ENCODE data around the gene BST2. TPM values are rescaled to one million over a fixed set of nuclear protein-coding genes. Genes with fewer than 3 reads are reported as not detected.

Gene BST2
- total RNA-seq, 1 donor from 2014 or later = not detected

GRCh38 chr19:17406046-17406886 is 836 bp upstream of the BST2 start:
- Mint-ChIP-seq H3K4me1 (peaks cover 26% of the 10 kb centered on the region), H3K9me3 (no peaks in the 10 kb centered on the region), H3K36me3 (ENCODE audit: low read depth) (no peaks in the 10 kb centered on the region), H3K4me3 (no peak overlapping the region), H3K27ac (ENCODE audit: unreplicated experiment) (no peak overlapping the region), H3K27me3 (ENCODE audit: low read depth) (no peaks in the 10 kb centered on the region)
- TF ChIP-seq, protein P1, sequence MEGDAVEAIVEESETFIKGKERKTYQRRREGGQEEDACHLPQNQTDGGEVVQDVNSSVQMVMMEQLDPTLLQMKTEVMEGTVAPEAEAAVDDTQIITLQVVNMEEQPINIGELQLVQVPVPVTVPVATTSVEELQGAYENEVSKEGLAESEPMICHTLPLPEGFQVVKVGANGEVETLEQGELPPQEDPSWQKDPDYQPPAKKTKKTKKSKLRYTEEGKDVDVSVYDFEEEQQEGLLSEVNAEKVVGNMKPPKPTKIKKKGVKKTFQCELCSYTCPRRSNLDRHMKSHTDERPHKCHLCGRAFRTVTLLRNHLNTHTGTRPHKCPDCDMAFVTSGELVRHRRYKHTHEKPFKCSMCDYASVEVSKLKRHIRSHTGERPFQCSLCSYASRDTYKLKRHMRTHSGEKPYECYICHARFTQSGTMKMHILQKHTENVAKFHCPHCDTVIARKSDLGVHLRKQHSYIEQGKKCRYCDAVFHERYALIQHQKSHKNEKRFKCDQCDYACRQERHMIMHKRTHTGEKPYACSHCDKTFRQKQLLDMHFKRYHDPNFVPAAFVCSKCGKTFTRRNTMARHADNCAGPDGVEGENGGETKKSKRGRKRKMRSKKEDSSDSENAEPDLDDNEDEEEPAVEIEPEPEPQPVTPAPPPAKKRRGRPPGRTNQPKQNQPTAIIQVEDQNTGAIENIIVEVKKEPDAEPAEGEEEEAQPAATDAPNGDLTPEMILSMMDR (conservative IDR thresholded peaks at IDR 0.05) = no peak
- no peak for DNase-seq (ENCODE audit: low read depth, low spot score)

- TF ChIP-seq, protein P1 (conservative IDR thresholded peaks at IDR 0.05) = no peak
- Mint-ChIP-seq H3K4me3 (no peak overlapping the region), H3K9me3 (no peaks in the 10 kb centered on the region), H3K27ac (ENCODE audit: unreplicated experiment) (no peak overlapping the region), H3K27me3 (ENCODE audit: low read depth) (no peaks in the 10 kb centered on the region), H3K36me3 (ENCODE audit: low read depth) (no peaks in the 10 kb centered on the region), H3K4me1 (peaks cover 26% of the 10 kb centered on the region)
- DNase-seq (ENCODE audit: low read depth, low spot score) = no peak
Observed at GRCh38 chr19:17404621-17405249, 695 bp downstream of the BST2 start.

- H3K36me3 Mint-ChIP-seq (ENCODE audit: low read depth) = no peaks in the 10 kb centered on the region
- H3K4me3 Mint-ChIP-seq = no peak overlapping the region
- H3K27ac Mint-ChIP-seq (ENCODE audit: unreplicated experiment) = no peak overlapping the region
- H3K4me1 Mint-ChIP-seq = peaks cover 26% of the 10 kb centered on the region
- no peaks in the 10 kb centered on the region for H3K27me3 Mint-ChIP-seq (ENCODE audit: low read depth)
- H3K9me3 Mint-ChIP-seq = no peaks in the 10 kb centered on the region
- TF ChIP-seq, protein P1 (conservative IDR thresholded peaks at IDR 0.05) = no peak
- DNase-seq (ENCODE audit: low read depth, low spot score) = no peak
Observed at GRCh38 chr19:17404015-17404414, 1.4 kb downstream of the BST2 start.

GRCh38 chr19:17402982-17403855 is 2.2 kb downstream of the BST2 start:
- Mint-ChIP-seq H3K4me3 (peak overlapping the region; percentile 79), H3K27me3 (ENCODE audit: low read depth) (no peaks in the 10 kb centered on the region), H3K9me3 (no peaks in the 10 kb centered on the region), H3K27ac (ENCODE audit: unreplicated experiment) (no peak overlapping the region), H3K36me3 (ENCODE audit: low read depth) (no peaks in the 10 kb centered on the region), H3K4me1 (peaks cover 26% of the 10 kb centered on the region)
- TF ChIP-seq, protein P1 (conservative IDR thresholded peaks at IDR 0.05) = no peak
- peak; percentile 57 for DNase-seq (ENCODE audit: low read depth, low spot score)

DNA sequence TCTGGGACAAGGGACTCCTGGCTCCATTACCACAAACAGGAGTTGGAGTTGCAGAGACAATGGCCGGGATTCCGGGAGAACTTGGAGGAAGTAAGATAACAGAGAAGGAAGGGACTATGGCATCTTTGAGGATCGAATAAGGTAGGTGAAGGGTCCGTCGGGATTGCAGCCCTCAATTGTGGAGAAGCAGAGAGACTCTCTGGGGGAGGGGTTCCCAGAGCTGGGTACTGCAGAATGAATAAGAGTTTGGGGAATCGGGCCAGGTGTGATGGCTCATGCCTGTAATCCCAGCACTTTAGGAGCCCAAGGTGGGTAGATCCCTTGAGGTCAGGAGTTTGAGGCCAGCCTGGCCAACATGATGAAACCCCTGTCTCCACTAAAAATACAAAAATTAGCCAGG is 3.8 kb downstream of the BST2 start:
- no peaks in the 10 kb centered on the region for H3K9me3 Mint-ChIP-seq
- no peak overlapping the region for H3K27ac Mint-ChIP-seq (ENCODE audit: unreplicated experiment)
- H3K4me1 Mint-ChIP-seq = peaks cover 14% of the 10 kb centered on the region
- TF ChIP-seq, protein P1 (conservative IDR thresholded peaks at IDR 0.05) = no peak
- no peaks in the 10 kb centered on the region for H3K36me3 Mint-ChIP-seq (ENCODE audit: low read depth)
- no peaks in the 10 kb centered on the region for H3K27me3 Mint-ChIP-seq (ENCODE audit: low read depth)
- no peak for DNase-seq (ENCODE audit: low read depth, low spot score)
- no peak overlapping the region for H3K4me3 Mint-ChIP-seq
